HG03039 (cell line): ENCODE results near the gene CCDC194.

Experiments
- ATAC-seq: cut with Tn5 transposase; IDR thresholded peaks from one replicate; pipeline ENCODE4 v1.9.1; 2021; ENCODE audit warnings: mild to moderate bottlenecking, moderate library complexity; ENCODE audit not compliant: unreplicated experiment

The CCDC194 gene

GRCh38 chr19:17393914-17394313 is at the start of gene CCDC194:
Gene CCDC194, minus strand, starts transcription at chr19:17394196. Its CDS starts 38 bp downstream, at chr19:17394158.
- no peak for ATAC-seq

- no peak for ATAC-seq
Observed at GRCh38 chr19:17441241-17442021, 47.4 kb upstream of the CCDC194 start.

- no peak for ATAC-seq
Observed at GRCh38 chr19:17436874-17437267, 42.9 kb upstream of the CCDC194 start.

- ATAC-seq = no peak
Observed at GRCh38 chr19:17436094-17436873, 42.3 kb upstream of the CCDC194 start.

- ATAC-seq = no peak
Observed at GRCh38 chr19:17435218-17435617, 41.2 kb upstream of the CCDC194 start.

GRCh38 chr19:17431417-17431816 is 37.4 kb upstream of the CCDC194 start:
- ATAC-seq = no peak

- no peak for ATAC-seq
Observed at GRCh38 chr19:17429641-17430113, 35.7 kb upstream of the CCDC194 start.

GRCh38 chr19:17424743-17425365 is 30.9 kb upstream of the CCDC194 start:
- ATAC-seq = no peak

GRCh38 chr19:17423429-17424208 is 29.6 kb upstream of the CCDC194 start:
- no peak for ATAC-seq

GRCh38 chr19:17421942-17422341 is 27.9 kb upstream of the CCDC194 start:
- ATAC-seq = no peak

GRCh38 chr19:17420475-17420924 is 26.5 kb upstream of the CCDC194 start:
- ATAC-seq = no peak

GRCh38 chr19:17419621-17420474 is 25.9 kb upstream of the CCDC194 start, which contains the start of gene MVB12A:
Gene MVB12A, plus strand, starts transcription at chr19:17420047. Its CDS starts 89 bp downstream, at chr19:17420136.
- ATAC-seq = peak; percentile 88

GRCh38 chr19:17419154-17419620 is 25.2 kb upstream of the CCDC194 start:
- no peak for ATAC-seq

- ATAC-seq = no peak
Observed at GRCh38 chr19:17418710-17419109, 24.7 kb upstream of the CCDC194 start.

GRCh38 chr19:17415121-17415520 is 21.1 kb upstream of the CCDC194 start:
- no peak for ATAC-seq

- ATAC-seq = no peak
Observed at GRCh38 chr19:17414097-17414496, 20.1 kb upstream of the CCDC194 start.

GRCh38 chr19:17411801-17412200 is 17.8 kb upstream of the CCDC194 start:
- no peak for ATAC-seq

GRCh38 chr19:17409990-17410389 is 16.0 kb upstream of the CCDC194 start:
- ATAC-seq = no peak

GRCh38 chr19:17406887-17407196 is 12.8 kb upstream of the CCDC194 start:
- no peak for ATAC-seq
